Transverse colon (tissue), 4 donors: Measurements from ENCODE around the gene HDAC2. TPM values are rescaled to one million over a fixed set of nuclear protein-coding genes. Genes with fewer than 3 reads are reported as not detected.

ENCODE experiments used
- DNase-seq: peaks from one replicate; pipeline ENCODE4 v3.0.0-alpha.2; 2019
- H3K27ac ChIP-seq, 4 donors: fragments of 200-600 bp; sonication (generic); 2 replicates each; pipeline ENCODE4 v1.5.1; 2016 to 2018; ENCODE audit warnings: inconsistent platforms in 4 of 4
- H3K27me3 ChIP-seq: fragments of 200-600 bp; sonication (generic); 2 replicates; pipeline ENCODE4 v1.5.1; 2017; ENCODE audit warnings: inconsistent platforms
- H3K36me3 ChIP-seq, 4 donors: fragments of 200-600 bp; sonication (generic); 2 replicates each; pipeline ENCODE4 v1.5.1; 2017 to 2019; ENCODE audit warnings: inconsistent platforms in 4 of 4
- H3K4me1 ChIP-seq, 4 donors: fragments of 200-600 bp; sonication (generic); 2 replicates each; pipeline ENCODE4 v1.5.1; 2017 to 2020; ENCODE audit warnings: inconsistent platforms in 4 of 4
- H3K4me3 ChIP-seq, 4 donors: fragments of 200-600 bp; sonication (generic); 1 replicate in 1 of 4; 2 replicates in 3 of 4; pipeline versions ENCODE4 v1.5.1 to v1.6.1; 2017 to 2019; ENCODE audit warnings: inconsistent platforms in 4 of 4
- H3K9me3 ChIP-seq, 2 donors: fragments of 200-600 bp; sonication (generic); 2 replicates each; pipeline ENCODE4 v1.5.1; 2017 to 2019; ENCODE audit warnings: inconsistent platforms in 2 of 2
- EP300 ChIP-seq: sonication (generic); formaldehyde crosslinking; IDR thresholded peaks from one replicate; pipeline ENCODE4 v1.6.1; 2017; ENCODE audit warnings: antibody characterized with exemption, low read depth
- POLR2A ChIP-seq: fragments of 450-650 bp; IDR thresholded peaks from one replicate; pipeline ENCODE4 v1.6.1; 2016; ENCODE audit warnings: antibody characterized with exemption, mild to moderate bottlenecking, moderate library complexity
- POLR2AphosphoS5 ChIP-seq, 3 donors: sonication (generic); formaldehyde crosslinking; IDR thresholded peaks; one replicate each; pipeline ENCODE4 v1.6.1; 2016; ENCODE audit warnings: antibody characterized with exemption in 3 of 3
- WGBS, 2 donors: methylation state at CpG; one replicate each; pipeline ENCODE4 v1.1.5; 2018; ENCODE audit warnings: low coverage in 1 of 2; 5-methylcytosine and 5-hydroxymethylcytosine counted together
- in situ Hi-C, 4 donors: fragments of 200-750 bp; cut with MboI; loops; one replicate each; pipeline versions ENCODE4 v1.15.0 to v1.15.1; 2017; ENCODE audit warnings: low sequenced_read_pairs in 3 of 4, low pct_ligation_motif_present in 1 of 4, low pct_unique_long_range_greater_than_20kb in 1 of 4
- intact Hi-C: fragments of 100-400 bp; cut with DNase I; formaldehyde crosslinking; loops from one replicate; pipeline ENCODE4 v1.15.1; 2023; ENCODE audit warnings: low total_unique reads
- total RNA-seq, 4 donors: library from RNA; depleted of rRNA; stranded (reverse); fragments of >200 nt; gene quantifications; one replicate each; pipeline ENCODE4 v1.1.0, GENCODE V29; 2016
- TF ChIP-seq, protein P1 (sequence below), 5 experiments: fragments of 200-600 bp in 3 of 5; fragments of 450-650 bp in 2 of 5; sonication (generic) in 3 of 5; IDR thresholded peaks; 1 replicate in 2 of 5; 2 replicates in 3 of 5; pipeline ENCODE4 v1.5.1; 2016 to 2017; ENCODE audit warnings: antibody characterized with exemption in 5 of 5, inconsistent platforms in 3 of 5, mild to moderate bottlenecking in 2 of 5, moderate library complexity in 1 of 5

The HDAC2 gene
- total RNA-seq, 4 donors from 2014 or later = 26.6 to 60.8 (median 38.0) TPM

DNA sequence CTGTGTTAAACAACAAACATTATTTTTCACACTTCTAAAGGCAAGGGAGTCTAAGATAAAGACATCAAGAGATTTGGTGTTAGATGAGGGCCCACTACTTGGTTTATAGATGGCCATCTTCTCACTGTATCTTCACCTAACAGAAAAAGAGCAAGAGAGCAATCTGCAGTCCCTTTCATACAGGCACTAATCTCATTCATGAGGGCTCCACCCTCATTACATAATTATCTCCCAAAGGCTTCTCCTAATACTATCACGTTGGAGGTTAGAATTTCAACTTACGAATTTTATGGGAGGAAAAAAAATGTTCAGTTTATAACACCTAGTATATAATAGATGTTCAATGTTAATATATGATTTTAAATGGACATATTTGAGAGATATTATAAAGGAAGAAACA, 45.6 kb downstream of the HDAC2 start:
- no peak for TF ChIP-seq POLR2AphosphoS5 (IDR thresholded peaks at IDR 0.05)
- TF ChIP-seq POLR2A = no peak
- TF ChIP-seq, protein P1, sequence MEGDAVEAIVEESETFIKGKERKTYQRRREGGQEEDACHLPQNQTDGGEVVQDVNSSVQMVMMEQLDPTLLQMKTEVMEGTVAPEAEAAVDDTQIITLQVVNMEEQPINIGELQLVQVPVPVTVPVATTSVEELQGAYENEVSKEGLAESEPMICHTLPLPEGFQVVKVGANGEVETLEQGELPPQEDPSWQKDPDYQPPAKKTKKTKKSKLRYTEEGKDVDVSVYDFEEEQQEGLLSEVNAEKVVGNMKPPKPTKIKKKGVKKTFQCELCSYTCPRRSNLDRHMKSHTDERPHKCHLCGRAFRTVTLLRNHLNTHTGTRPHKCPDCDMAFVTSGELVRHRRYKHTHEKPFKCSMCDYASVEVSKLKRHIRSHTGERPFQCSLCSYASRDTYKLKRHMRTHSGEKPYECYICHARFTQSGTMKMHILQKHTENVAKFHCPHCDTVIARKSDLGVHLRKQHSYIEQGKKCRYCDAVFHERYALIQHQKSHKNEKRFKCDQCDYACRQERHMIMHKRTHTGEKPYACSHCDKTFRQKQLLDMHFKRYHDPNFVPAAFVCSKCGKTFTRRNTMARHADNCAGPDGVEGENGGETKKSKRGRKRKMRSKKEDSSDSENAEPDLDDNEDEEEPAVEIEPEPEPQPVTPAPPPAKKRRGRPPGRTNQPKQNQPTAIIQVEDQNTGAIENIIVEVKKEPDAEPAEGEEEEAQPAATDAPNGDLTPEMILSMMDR (IDR thresholded peaks at IDR 0.05) = no peak
- TF ChIP-seq EP300 = no peak
- Histone ChIP-seq H3K9me3 (peaks cover 3% of the 10 kb centered on the region in 2 donors), H3K4me1 (peaks cover 0 to 5% (median 0%) of the 10 kb centered on the region in 4 donors), H3K27me3 (no peaks in the 10 kb centered on the region), H3K4me3 (no peak overlapping the region), H3K36me3 (no peaks in the 10 kb centered on the region), H3K27ac (no peak overlapping the region)
- in situ Hi-C loops (no loop called here), intact Hi-C loops (no loop called here)
- no peak for DNase-seq
- 42 to 60% methylated on average over 2 of the region's 2 CpGs for WGBS, 2 donors

DNA sequence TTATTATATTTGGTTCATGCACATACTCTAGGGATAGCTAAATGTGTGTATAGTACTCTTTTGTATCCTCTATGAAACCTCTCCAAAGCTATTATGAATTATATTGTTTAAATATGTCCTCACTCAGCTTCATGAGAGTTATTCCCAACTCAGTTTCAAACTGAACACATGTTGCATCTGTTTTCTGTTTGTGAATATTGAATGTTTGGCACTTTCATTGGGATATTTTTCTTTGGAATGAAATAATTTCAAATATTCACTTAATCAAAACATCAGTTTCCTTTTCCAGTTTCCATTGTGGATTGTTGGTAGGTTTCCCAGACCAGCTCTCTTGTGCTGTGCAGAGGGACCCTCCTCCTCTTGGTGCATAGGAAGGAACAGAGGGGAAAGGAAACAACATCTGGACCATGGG, 46.6 kb downstream of the HDAC2 start:
- Histone ChIP-seq H3K27me3 (no peaks in the 10 kb centered on the region), H3K4me1 (peaks cover 0 to 5% (median 0%) of the 10 kb centered on the region in 4 donors), H3K9me3 (peaks cover 0 to 1% of the 10 kb centered on the region in 2 donors), H3K4me3 (no peak overlapping the region), H3K36me3 (no peaks in the 10 kb centered on the region), H3K27ac (no peak overlapping the region)
- intact Hi-C loops = no loop called here
- in situ Hi-C loops = loop anchor here in 2 of 4 donors (25.0 kb wide), 1 partner anchor 1737 kb away; no protein-coding TSS in a partner anchor
- TF ChIP-seq EP300 (no peak), POLR2AphosphoS5 (IDR thresholded peaks at IDR 0.05) (no peak), POLR2A (no peak)
- TF ChIP-seq, protein P1 (IDR thresholded peaks at IDR 0.05) = no peak
- DNase-seq = no peak

DNA sequence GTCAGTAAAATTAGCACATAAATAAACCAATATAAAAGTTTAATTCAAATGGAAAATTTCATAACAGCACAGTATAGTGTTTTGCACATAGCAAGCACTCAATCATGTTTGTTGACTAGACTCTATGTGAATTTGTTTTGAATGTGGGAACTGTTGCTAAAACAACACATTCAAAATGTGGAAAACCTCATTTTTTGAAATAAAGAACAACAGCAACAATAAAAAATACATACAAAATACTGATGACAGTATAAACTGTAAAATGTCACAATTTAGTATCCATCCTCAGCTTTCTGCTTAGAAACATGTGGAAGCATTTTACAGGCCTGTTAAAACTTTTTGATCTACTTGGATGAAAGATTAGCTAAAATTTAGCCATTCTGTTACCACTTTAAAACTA, 47.4 kb downstream of the HDAC2 start:
- TF ChIP-seq POLR2A (no peak), EP300 (no peak), POLR2AphosphoS5 (IDR thresholded peaks at IDR 0.05) (no peak)
- TF ChIP-seq, protein P1 (IDR thresholded peaks at IDR 0.05) = no peak
- intact Hi-C loops (no loop called here), in situ Hi-C loops (loop anchor here in 2 of 4 donors (25.0 kb wide), 1 partner anchor 1736 kb away; no protein-coding TSS in a partner anchor)
- H3K36me3 ChIP-seq = no peaks in the 10 kb centered on the region
- no peak overlapping the region for H3K27ac ChIP-seq
- no peak for DNase-seq
- H3K4me1 ChIP-seq = peaks cover 0 to 5% (median 0%) of the 10 kb centered on the region in 4 donors
- H3K27me3 ChIP-seq = no peaks in the 10 kb centered on the region
- no peak overlapping the region for H3K4me3 ChIP-seq
- no peaks in the 10 kb centered on the region for H3K9me3 ChIP-seq

DNA sequence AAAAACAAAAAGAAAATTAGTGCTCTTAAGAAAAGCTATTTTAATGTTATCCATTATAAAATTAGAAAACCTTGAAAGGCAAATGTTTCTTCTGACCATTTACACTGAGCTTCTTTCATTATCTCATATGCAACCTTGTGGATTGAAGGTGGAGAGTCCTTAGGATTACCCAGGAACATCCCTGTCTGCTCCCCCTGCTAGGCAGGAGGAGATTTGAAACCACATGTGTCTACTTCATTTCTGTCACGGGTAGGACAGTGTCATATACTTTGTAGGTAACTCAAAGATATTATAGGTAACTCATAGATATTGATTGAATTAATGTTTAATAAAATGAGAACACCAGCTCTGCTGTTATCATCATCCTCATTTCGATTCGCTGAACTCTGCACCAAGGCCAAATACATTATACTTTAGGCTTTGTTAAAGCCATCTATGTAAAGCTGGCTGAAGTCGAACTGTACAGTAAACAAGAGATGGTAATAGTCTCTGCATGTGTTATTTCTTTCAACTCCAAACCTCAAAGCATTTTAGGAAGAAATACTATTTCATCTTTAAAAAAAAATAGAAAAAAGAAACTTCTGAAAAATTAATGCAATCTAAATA, 49.5 kb downstream of the HDAC2 start:
- Histone ChIP-seq H3K4me1 (peaks cover 0 to 5% (median 0%) of the 10 kb centered on the region in 4 donors), H3K9me3 (no peaks in the 10 kb centered on the region), H3K27ac (no peak overlapping the region), H3K27me3 (no peaks in the 10 kb centered on the region), H3K36me3 (no peaks in the 10 kb centered on the region), H3K4me3 (no peak overlapping the region)
- intact Hi-C loops = no loop called here
- 83 to 90% methylated on average over 4 of the region's 4 CpGs for WGBS, 2 donors
- DNase-seq = no peak
- TF ChIP-seq, protein P1 (IDR thresholded peaks at IDR 0.05) = no peak
- TF ChIP-seq POLR2AphosphoS5 (IDR thresholded peaks at IDR 0.05) = no peak
- TF ChIP-seq POLR2A = no peak
- no peak for TF ChIP-seq EP300
- in situ Hi-C loops = loop anchor here in 2 of 4 donors (25.0 kb wide), 1 partner anchor 1734 kb away; no protein-coding TSS in a partner anchor
